HG02943 (cell line): Measurements from ENCODE around the gene STON1.
"Not testable (repeated sequence)": the region's sequence is repeated elsewhere in the genome, so short reads cannot be mapped to it uniquely, and the experiment has no call there.

Experiments
- ATAC-seq: cut with Tn5 transposase; IDR thresholded peaks from one replicate; pipeline ENCODE4 v1.9.1; 2021; ENCODE audit warnings: mild to moderate bottlenecking, low read depth, moderate library complexity; ENCODE audit not compliant: unreplicated experiment

STON1 gene

DNA sequence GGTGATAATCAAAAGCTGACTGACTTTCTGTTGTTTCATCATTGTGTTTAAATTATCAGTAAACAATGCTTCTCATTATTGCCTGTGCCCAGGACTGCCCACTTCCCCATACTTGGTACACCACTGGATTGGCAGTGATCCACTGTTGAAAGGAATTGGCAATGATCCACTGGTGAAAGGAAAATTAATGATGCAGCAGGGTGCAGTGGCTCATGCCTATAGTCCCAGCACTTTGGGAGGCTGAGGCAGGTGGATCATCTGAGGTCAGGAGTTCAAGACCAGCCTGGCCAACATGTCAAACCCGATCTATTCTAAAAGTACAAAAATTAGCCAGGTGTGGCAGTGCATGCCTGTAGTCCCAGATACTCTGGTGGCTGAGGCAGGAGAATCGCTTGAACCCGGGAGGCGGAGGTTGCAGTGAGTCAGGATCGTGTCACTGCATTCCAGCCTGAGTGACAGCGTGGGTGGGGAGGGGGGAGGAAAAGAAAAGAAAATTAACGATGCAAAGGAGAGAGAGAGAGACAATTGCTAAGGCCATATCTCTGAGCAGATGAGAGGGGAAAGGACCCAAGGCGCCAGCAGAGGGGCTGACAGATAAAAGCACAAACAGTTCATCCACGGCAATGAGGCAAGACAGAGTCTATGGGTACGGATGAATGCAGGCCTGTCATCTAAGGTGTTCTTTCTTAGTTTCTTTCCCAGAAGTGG, 77.5 kb downstream of the STON1 start:
- ATAC-seq, result no peak

DNA sequence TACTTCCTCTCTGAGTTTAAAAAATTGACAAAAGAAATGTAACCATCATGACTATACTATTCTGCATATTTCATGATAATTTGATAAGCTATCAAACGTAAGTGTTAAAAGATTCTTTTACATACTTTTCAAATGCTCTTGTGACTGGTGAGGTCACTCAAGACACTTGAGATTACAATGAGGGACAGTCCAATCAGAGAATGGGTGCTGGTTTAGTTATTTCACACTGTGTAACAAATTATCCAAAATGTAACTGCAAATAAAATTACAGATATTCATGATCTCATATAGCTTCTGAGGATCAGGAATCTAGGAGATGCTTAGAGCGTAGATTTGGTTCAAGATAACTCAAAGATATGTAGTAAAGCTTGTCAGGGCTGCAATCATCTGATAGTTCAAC, 83.3 kb downstream of the STON1 start:
- no peak for ATAC-seq

DNA sequence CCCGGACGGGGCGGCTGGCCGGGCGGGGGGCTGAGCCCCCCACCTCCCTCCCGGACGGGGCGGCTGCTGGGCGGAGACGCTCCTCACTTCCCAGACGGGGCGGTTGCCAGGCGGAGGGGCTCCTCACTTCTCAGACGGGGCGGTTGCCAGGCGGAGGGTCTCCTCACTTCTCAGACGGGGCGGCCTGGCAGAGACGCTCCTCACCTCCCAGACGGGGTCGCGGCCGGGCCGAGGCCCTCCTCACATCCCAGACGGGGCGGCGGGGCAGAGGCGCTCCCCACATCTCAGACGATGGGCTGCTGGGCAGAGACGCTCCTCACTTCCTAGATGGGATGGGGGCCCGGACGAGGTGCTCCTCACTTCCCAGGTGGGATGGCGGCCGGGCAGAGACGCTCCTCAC, 84.6 kb downstream of the STON1 start:
- ATAC-seq, result not testable (repeated sequence)

DNA sequence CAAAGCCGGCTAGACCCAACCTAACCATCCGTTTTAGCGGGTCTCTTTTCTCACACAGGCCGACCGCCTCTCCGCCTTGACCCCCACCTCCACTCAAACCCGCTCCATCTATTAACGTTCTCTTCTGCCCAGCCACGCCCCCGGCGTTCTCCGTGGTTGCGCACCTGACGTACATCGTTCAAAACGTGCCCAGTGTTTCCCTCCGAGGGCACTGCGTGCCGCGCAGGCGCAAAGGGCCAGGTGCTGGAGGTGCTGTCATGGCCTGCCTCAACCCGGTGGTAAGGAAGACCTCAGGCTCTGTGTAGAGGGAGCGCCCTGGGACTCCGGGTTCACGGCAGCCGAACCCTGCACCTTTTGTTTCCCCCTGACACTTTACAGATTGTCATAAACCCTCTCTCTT, 87.7 kb downstream of the STON1 start, which contains the start of gene GTF2A1L:
Gene GTF2A1L (plus strand): TSS at position 239 of the 400 bp plus-strand sequence. CDS start 19 bp downstream, at position 258.
- ATAC-seq, result no peak

DNA sequence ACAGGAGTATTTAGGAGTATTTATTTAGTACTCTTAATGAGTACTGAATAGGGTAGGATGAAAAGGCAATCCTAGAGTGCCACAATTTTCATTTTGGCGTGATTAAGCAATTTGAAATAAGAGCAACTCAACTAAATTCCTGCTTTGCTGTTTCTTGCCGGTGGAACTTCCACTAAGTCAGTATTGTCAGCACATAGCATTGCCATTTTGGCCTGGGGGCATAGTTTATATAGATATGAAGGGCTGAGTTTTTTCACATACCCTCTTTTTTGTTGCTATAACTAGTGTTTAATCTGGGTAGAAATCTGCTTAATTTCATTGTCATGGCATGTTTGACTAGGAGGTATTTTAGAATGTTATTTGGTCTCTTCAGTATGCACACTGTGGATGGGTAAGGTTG, 89.6 kb downstream of the STON1 start:
- no peak for ATAC-seq

DNA sequence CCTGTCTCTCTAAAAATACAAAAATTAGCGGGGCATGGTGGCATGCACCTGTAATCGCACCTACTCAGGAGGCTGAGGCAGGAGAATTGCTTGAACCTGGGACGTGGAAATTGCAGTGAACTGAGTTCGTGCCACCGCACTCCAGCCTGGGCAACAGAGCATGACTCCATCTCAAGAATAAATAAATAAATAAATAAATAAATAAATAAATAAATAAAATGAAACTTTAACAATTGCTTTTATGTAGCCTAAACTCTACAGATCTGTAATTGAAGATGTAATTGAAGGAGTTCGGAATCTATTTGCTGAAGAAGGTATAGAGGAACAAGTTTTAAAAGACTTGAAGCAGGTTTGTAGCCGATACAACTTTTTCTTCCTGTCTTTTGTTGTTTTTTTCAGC, 90.7 kb downstream of the STON1 start:
- ATAC-seq, result no peak

DNA sequence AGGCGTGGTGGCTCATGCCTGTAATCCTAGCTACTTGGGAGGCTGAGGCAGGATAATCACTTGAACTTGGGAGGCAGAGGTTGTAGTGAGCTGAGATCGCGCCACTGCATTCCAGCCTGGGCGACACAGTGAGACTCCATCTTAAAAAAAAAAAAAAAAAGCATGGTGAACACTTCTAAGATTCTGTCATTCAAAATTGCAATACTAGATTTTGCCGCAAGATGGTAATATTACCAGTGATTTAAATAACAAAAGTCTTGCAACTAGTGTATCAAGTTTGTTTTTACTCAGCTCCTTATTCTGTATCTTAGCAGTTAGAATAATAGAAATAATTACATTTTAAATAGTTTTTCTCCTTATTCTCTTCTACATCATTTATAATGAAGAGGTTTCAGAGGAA, 92.7 kb downstream of the STON1 start:
- ATAC-seq, result not testable (repeated sequence)

DNA sequence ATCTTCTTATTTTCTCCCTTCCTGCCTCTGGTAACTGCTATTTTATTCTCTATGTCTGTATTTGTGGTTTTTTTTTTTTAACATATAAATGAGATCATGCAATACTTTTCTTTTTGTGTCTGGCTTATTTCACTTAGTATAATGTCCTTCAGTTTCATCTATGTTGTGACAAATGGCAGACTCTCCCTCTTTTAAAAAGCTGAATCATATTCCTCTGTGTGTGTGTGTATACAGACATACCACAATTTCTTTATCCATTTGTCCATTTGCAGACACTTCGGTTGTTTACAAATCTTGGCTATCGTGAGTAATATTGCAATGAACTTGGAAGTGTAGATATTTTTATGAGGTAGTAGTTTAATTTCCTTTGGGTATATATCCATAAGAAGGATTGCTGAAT, 94.7 kb downstream of the STON1 start:
- no peak for ATAC-seq

DNA sequence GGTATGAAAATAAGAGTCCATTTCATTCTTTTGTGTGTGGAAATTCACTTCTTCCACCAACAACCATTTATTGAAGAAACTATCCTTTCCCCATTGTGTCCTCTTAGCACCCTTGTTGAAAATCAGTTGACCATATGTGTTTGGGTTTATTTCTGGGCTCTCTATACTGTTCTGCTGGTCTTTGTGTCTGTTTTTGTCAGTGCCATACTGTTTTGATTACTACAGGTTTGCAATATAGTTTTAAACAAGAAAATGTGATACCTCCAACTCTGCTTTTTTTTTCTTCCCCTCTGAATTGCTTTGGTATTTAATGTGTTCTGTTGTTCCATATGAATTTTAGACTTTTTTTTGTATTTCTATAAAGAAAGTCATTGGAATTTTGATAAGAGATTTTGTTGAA, 96.1 kb downstream of the STON1 start:
- no peak for ATAC-seq

DNA sequence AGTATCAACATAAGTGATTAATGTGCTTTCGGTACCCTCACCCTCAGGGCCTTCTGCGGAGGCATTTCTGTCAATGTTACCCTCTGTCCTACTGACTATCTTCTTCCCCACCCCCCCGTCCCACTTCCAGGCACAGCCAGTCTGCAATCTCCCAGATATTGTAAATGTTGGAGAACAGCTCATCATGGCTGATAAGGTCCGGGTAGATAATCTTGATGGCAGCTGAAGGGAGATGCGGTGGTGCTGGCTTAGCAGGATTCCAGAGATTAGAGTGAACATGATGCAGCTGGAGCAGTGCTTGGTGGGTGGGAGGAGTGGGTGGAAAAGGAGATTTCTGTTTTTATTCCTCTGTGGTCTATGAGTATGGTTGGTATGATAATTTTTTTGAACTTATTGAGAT, 103.2 kb downstream of the STON1 start:
- ATAC-seq, result no peak

DNA sequence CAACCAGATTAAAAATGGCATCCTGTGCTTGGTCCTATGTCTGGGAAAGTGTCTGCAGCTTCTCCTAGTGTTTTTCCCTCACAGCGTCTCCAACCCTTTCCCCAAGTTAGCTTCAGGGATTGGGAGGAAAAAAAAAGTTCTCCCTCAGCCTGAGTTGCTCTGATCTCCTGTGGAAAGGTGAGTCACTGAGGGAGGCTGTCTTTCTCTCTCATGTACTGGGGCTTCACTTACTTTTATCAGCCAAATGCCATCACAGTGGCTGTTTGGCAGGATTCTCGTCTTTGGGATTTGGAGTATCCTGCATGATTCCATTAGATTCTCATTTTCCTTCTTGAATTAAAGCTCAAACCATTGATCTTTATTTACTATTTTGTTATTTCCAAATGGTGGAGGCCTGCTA, 105.8 kb downstream of the STON1 start:
- ATAC-seq, result no peak

DNA sequence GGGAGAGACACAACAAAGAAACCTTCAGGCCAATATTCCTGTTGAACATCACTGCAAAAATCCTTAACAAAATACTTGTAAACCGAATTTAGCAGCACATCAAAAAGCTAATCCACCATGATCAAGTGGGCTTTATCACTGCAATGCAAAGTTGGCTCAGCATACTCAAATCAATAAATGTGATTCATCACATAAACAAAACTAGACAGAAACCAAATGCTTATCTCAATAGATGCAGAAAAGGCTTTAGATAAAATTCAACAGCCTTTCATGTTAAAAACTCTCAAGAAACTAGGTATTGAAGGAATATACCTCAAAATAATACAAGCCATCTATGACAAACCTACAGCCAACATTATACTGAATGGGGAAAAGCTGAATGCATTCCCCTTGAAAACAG, 108.3 kb downstream of the STON1 start:
- no peak for ATAC-seq
